Measurements from ENCODE around the gene MED27. TPM values are rescaled to one million over a fixed set of nuclear protein-coding genes. Genes with fewer than 3 reads are reported as not detected.

MED27 gene
- total and polyA plus RNA-seq, 10 of the 15 experiments (the other 5 are each of a cell fraction or from before 2014, with no cell fraction given) = 20.3 to 50.3 (median 35.5) TPM

GRCh38 chr9:132020272-132020671 is 59.4 kb downstream of the MED27 start (continued):
- TF ChIP-seq MLLT1 (IDR thresholded peaks at IDR 0.05) = no peak
- TF ChIP-seq SUZ12 (IDR thresholded peaks at IDR 0.05; ENCODE audit: unreplicated experiment) = no peak
- TF ChIP-seq RBBP5 (conservative IDR thresholded peaks at IDR 0.05) = no peak
- TF ChIP-seq NFIC (IDR thresholded peaks at IDR 0.05; ENCODE audit: low read depth, low read length) = no peak

- no peak for ATAC-seq
- no peak for DNase-seq (ENCODE audit: low read depth, low spot score)
- WGBS (ENCODE audit: insufficient coverage, insufficient replicate concordance, low lambda C conversion rate, missing lambda C conversion rate) = 83% methylated on average over 7 of the region's 7 CpGs
- Histone ChIP-seq H3K9ac (ENCODE audit: control insufficient read depth, insufficient read depth, low read length) (no peak overlapping the region), H3K27me3 (replicated peaks in 1 of 2; ENCODE audit: control insufficient read depth in 2 of 2, insufficient read depth in 2 of 2, low read length in 1 of 2) (no peaks in the 10 kb centered on the region), H3K36me3 (ENCODE audit: control insufficient read depth in 2 of 2, insufficient read depth in 2 of 2, low read length in 1 of 2) (no peaks in the 10 kb centered on the region), H3K4me1 (ENCODE audit: control insufficient read depth, insufficient read depth, low read length) (no peaks in the 10 kb centered on the region), H3K27ac (ENCODE audit: control insufficient read depth, insufficient read depth) (no peak overlapping the region), H3K4me3 (no peak overlapping the region), H3K4me2 (ENCODE audit: control insufficient read depth, insufficient read depth) (no peak overlapping the region), H4K20me1 (ENCODE audit: control insufficient read depth, insufficient read depth) (peaks cover 16% of the 10 kb centered on the region), H3K79me2 (ENCODE audit: control insufficient read depth, insufficient read depth, low read length) (no peaks in the 10 kb centered on the region), H3K9me3 (replicated peaks; ENCODE audit: control insufficient read depth, insufficient read depth, low read length) (no peaks in the 10 kb centered on the region; the same call in 2 of the 3 replicates), H2AFZ (ENCODE audit: control insufficient read depth, low read depth, low read length) (no peak overlapping the region)
- in situ Hi-C loops (cut with MboI) (no loop called here), intact Hi-C loops (cut with micrococcal nuclease; ENCODE audit: unreplicated experiment) (no loop called here)
- ChIA-PET RAD21 (ENCODE audit: unreplicated experiment) (no interaction called here), CTCF (no interaction called here), POLR2A (no interaction called here), SMC1A (ENCODE audit: uncharacterized antibody, unreplicated experiment) (interaction anchor here (0.6 kb wide), 1 partner anchor 13 kb away, joined by 3 read pairs; no protein-coding TSS in a partner anchor)
- FAIRE-seq = no peak
- no TSS peak for BruUV-seq (replicated peaks)
- TF ChIP-seq BCL11A (IDR thresholded peaks at IDR 0.05; ENCODE audit: low read depth, low read length) (no peak), CUX1 (IDR thresholded peaks at IDR 0.05; ENCODE audit: insufficient replicate concordance, low read depth, low read length) (no peak), NFXL1 (IDR thresholded peaks at IDR 0.05; ENCODE audit: borderline replicate concordance) (no peak), STAT1 (conservative IDR thresholded peaks at IDR 0.05) (no peak), GABPA (IDR thresholded peaks at IDR 0.05; ENCODE audit: low read depth) (no peak), ZNF622 (IDR thresholded peaks at IDR 0.05) (no peak), ZBED1 (IDR thresholded peaks at IDR 0.05; ENCODE audit: borderline replicate concordance) (no peak), SPI1 (IDR thresholded peaks at IDR 0.05; ENCODE audit: borderline replicate concordance, insufficient read depth, low read depth, low read length) (no peak), EED (IDR thresholded peaks at IDR 0.05; ENCODE audit: low read depth) (no peak), POU2F2 (IDR thresholded peaks at IDR 0.05; ENCODE audit: borderline replicate concordance, low read depth, low read length) (no peak), TARDBP (IDR thresholded peaks at IDR 0.05; ENCODE audit: borderline replicate concordance) (no peak), IKZF2 (IDR thresholded peaks at IDR 0.05) (no peak), RAD21 (IDR thresholded peaks at IDR 0.05; ENCODE audit: insufficient read depth, low read depth, low read length) (no peak), ELK1 (IDR thresholded peaks at IDR 0.05; ENCODE audit: low read depth, low read length) (no peak), ZNF217 (IDR thresholded peaks at IDR 0.05) (no peak)
These were observed 60.0 kb downstream of the MED27 start for GRCh38 chr9:132019702-132020101.
